Dermis microvascular lymphatic vessel endothelial cell (primary cell): Measurements from ENCODE around the gene MAGEL2. TPM values are rescaled to one million over a fixed set of nuclear protein-coding genes. Genes with fewer than 3 reads are reported as not detected.
"Not testable (repeated sequence)": the region's sequence is repeated elsewhere in the genome, so short reads cannot be mapped to it uniquely, and the experiment has no call there.

Experiments
- DNase-seq, 2 donors: peaks; one replicate each; pipeline versions ENCODE4 v3.0.0 to v3.0.0-alpha.2; 2010; ENCODE audit warnings: low read depth in 2 of 2
- total RNA-seq: library from RNA; depleted of rRNA; stranded (reverse); fragments of >200 nt; gene quantifications from 2 replicates; pipeline ENCODE4 v1.2.1, GENCODE V29; 2014

Gene MAGEL2
- total RNA-seq, 1 donor from 2014 or later = not detected

DNA sequence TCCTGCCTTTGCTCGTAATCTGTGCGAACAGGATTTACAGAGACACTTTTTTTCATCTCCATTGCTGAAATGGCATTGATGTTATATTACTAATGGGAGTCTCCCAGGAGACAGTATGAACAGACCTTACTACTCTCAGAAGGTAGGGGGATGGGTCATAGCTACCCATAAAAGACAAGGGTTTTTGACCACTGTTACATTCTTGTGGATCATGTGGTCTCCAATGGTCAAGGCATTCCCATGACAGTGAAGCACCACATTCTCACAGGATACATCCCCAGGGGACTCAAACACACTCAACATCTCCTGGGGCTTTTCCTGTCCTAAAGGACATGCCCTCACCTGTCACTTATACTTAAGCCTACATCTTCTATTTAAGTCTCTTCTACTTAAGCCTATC is 41.4 kb downstream of the MAGEL2 start:
- no peak for DNase-seq

DNA sequence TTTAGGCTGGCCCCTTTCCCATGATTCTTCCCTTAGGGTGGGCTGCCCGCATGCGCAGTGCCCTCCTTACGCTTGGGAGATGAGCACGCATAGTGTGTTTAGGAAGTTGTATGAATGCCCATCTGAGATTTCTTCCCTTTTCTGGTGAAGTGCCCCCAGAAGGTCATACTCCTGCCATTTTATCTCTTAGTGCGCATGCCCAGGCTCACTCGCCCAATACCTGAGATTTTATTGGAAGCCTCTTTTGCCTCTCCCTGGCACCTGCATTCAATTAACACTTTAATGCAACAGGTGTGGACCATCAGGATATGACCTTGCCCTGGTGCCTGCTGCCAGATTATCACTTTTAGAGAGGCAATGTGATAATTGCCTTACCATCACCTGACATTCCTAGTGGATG is 45.5 kb downstream of the MAGEL2 start:
- DNase-seq = no peak

DNA sequence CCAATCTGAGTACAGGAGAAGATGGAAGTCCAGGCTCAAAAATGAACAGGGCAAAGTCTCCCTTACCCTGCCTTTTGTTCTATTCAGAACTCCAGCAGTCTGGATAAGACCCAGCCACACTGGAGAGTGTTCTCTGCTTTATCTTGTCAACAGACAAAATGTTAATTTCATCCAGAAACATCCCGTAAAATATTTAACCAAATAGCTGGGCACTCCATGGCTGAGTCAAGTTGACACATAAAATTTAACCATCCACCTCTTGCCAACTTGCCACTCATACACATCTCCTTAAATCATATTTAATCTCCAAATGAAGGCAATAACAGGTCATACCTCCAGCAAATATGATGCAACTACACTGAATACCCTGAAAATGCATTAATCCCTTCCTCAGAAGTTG is 48.6 kb downstream of the MAGEL2 start:
- DNase-seq = no peak

DNA sequence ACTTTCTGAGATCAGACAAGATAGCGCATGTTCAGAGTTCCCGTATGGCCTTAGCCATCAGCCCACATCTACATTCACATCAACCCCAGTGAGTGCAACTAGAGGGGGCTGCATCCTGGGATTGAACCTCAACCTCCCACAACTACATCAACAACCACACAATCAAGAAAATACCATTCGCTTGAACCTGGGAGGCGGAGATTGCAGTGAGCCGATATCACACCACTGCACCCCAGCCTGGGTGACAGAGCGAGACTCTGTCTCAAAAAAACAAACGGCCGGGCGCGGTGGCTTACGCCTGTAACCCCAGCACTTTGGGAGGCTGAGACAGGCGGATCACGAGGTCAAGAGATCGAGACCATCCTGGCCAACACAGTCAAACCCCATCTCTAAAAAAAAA is 50.4 kb downstream of the MAGEL2 start:
- DNase-seq = not testable (repeated sequence)

DNA sequence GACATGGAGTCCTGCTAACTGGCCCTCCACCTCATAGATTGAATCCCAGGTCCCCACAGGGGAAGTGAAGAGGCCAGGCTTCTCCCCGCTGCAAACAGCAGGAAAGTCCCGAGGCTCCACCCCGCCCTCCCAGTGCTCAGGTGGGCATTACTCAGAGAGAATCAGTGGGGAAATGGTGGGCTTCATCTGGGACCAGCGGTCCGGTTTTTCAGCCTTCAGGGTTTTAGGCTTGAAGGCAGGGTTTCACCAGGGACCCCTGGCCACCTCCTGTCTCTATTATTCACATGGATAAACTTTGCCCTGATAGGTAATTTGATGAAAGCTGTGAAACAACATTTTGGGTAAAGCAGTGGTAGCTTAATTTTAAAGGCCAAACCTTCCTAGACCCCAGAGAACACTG is 50.9 kb downstream of the MAGEL2 start:
- no peak for DNase-seq

DNA sequence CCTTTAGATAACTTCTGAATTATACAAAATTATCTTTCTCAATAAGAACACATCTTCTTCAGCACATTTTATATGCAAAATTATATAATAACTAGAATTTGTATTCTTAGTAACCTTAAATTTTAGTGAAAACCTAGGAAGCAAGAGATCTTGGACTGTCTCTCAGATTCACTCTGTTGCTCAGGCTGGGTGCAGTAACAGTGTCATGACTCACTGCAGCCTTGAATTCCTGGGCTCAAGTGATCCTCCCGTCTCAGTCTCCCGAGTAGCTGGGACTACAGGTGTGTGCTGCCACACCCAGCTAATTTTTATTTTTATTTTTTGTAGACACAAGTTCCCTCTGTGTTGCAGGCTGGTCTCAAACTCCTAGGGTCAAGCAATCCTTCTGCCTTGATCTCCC is 52.3 kb downstream of the MAGEL2 start:
- DNase-seq = no peak

DNA sequence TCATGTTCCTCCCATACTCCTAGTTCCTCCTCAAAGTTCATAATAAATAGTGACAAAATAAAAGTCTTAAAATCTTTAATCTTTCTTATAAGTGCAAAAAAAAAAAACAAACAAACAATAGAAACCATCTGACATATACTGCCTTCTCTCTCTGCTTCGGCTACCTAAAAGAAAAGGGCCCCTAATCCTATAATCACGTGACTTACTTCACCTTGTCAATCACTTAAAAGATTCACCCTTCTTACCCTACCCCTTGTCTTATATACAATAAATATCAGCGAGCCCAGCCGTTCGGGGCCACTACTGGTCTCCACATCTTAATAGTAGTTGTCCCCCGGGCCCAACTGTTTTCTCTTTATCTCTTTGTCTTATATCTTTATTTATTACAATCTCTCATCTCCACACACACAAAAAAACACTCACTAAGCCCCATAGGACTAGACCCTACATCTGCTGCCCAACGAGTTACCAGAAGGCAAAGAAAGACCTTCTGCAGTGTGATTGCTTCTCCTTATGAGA is 53.4 kb downstream of the MAGEL2 start:
- no peak for DNase-seq

Other genes with a start within 250 kb of the MAGEL2 start
- gene GOLGA6L2, start 200.6 kb downstream of the MAGEL2 start, total RNA-seq = not detected in 2 replicates
- gene MKRN3, start 82.2 kb downstream of the MAGEL2 start, total RNA-seq = under 0.01 TPM in 1 of 2 replicates, not detected in the other
- 20.3 and 52.2 TPM in 2 replicates for gene NDN, start 39.4 kb upstream of the MAGEL2 start, total RNA-seq